Left ventricle myocardium inferior (tissue), 1 donor: ENCODE measurements around the gene MTMR2. TPM values are rescaled to one million over a fixed set of nuclear protein-coding genes. Genes with fewer than 3 reads are reported as not detected.

Experiments
- DNase-seq: peaks from one replicate; pipeline ENCODE4 v3.0.0-alpha.2; 2020
- H3K27ac ChIP-seq: fragments of 200-600 bp; replicated peaks from 2 replicates; pipeline ENCODE4 v1.8.0; 2021
- H3K27me3 ChIP-seq: fragments of 200-600 bp; 2 replicates; pipeline ENCODE4 v1.8.0; 2021; ENCODE audit warnings: low read depth
- H3K36me3 ChIP-seq: fragments of 200-600 bp; 2 replicates; pipeline ENCODE4 v1.8.0; 2021
- H3K4me1 ChIP-seq: fragments of 200-600 bp; 2 replicates; pipeline ENCODE4 v1.8.0; 2021
- H3K4me3 ChIP-seq: fragments of 200-600 bp; 2 replicates; pipeline ENCODE4 v1.8.0; 2021; ENCODE audit warnings: mild to moderate bottlenecking, moderate library complexity
- H3K9me3 ChIP-seq: fragments of 200-600 bp; replicated peaks from 2 replicates; pipeline ENCODE4 v1.8.0; 2021
- intact Hi-C: fragments of 100-400 bp; cut with micrococcal nuclease; formaldehyde crosslinking; loops from one replicate; pipeline ENCODE4 v1.11.0; 2022
- total RNA-seq: library from RNA; stranded (reverse); fragmentation: NEBNext Ultra II Directional; extraction: Animal tissue kit (Norgen Biotek cat#: 25700); gene quantifications from one replicate; pipeline ENCODE4 v1.2.1, GENCODE V29; 2021
- TF ChIP-seq, protein P1 (sequence below): fragments of 200-600 bp; IDR thresholded peaks from 2 replicates; pipeline ENCODE4 v1.8.0; 2021; ENCODE audit warnings: antibody characterized with exemption, mild to moderate bottlenecking, borderline replicate concordance
- donor health status: DM: no; HTN: yes; CAD: no; lungs with severe emphysema.

Gene MTMR2
- total RNA-seq, 1 donor from 2014 or later, result 16.7 TPM

DNA sequence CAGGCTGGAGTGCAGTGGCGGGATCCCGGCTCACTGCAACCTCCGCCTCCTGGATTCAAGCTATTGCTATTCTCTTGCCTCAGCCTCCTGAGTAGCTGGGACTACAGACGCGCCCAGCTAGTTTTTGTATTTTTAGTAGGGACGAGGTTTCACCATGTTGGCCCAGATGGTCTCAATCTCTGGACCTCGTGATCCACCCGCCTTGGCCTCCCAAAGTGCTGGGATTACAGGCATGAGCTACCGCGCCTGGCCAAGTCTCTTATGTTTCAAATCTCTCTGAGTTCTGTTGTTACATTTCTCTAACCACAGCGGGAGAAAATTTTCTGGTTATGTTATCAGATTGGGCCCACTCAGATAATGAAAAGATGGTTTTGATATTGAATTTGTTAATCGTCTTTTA is 123.5 kb downstream of the MTMR2 start:
- no peak for DNase-seq
- TF ChIP-seq, protein P1, sequence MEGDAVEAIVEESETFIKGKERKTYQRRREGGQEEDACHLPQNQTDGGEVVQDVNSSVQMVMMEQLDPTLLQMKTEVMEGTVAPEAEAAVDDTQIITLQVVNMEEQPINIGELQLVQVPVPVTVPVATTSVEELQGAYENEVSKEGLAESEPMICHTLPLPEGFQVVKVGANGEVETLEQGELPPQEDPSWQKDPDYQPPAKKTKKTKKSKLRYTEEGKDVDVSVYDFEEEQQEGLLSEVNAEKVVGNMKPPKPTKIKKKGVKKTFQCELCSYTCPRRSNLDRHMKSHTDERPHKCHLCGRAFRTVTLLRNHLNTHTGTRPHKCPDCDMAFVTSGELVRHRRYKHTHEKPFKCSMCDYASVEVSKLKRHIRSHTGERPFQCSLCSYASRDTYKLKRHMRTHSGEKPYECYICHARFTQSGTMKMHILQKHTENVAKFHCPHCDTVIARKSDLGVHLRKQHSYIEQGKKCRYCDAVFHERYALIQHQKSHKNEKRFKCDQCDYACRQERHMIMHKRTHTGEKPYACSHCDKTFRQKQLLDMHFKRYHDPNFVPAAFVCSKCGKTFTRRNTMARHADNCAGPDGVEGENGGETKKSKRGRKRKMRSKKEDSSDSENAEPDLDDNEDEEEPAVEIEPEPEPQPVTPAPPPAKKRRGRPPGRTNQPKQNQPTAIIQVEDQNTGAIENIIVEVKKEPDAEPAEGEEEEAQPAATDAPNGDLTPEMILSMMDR, result no peak
- Histone ChIP-seq H3K4me1 (no peaks in the 10 kb centered on the region), H3K36me3 (peaks cover 30% of the 10 kb centered on the region), H3K4me3 (no peak overlapping the region), H3K27ac (no peak overlapping the region), H3K27me3 (no peaks in the 10 kb centered on the region), H3K9me3 (no peaks in the 10 kb centered on the region)
- intact Hi-C loops, result no loop called here

DNA sequence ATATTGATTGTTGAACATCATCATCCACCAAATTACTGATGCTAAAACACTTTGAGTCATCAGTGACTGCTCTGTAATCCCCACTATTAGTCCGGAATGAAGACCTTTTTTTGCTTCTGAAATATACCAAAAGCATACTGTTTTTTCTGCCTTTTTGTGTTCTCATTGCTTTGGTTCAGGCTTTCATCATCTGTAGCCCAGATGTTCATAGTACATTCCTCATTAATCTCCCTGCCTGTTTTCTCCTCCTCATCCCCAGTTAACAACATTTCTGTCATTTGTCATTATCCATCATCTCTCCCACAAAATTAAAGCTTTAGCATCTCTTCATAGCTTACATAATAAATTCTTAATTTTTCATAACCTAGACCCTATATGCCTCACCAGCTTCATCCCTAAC is 124.4 kb downstream of the MTMR2 start:
- no peaks in the 10 kb centered on the region for H3K4me1 ChIP-seq
- intact Hi-C loops, result no loop called here
- no peak overlapping the region for H3K27ac ChIP-seq

DNA sequence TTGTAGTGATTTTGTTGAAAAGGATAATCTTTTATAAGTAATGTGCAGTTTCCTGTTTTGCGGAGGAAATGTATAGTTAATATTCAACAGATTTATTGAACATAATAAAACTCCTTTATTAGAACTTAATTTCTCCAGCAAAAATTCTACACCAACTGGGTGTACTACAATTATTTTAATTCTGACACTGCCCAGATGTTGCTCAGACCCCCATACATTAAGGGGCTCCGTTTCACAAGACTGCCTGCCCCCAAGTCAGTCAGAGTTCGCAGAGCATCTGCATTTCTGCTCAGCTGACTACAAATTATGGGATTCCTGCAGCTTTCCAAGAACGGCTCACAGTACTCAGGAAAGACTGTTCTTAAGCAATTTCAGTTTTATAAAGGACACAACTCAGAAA is 127.4 kb downstream of the MTMR2 start:
- TF ChIP-seq, protein P1, result no peak
- intact Hi-C loops, result no loop called here
- H3K4me3 ChIP-seq, result no peak overlapping the region
- no peak overlapping the region for H3K27ac ChIP-seq
- no peaks in the 10 kb centered on the region for H3K27me3 ChIP-seq
- peaks cover 15% of the 10 kb centered on the region for H3K4me1 ChIP-seq
- peaks cover 16% of the 10 kb centered on the region for H3K36me3 ChIP-seq
- DNase-seq, result no peak
- H3K9me3 ChIP-seq, result no peaks in the 10 kb centered on the region

More for the DNA sequence above, 124.4 kb downstream of the MTMR2 start:
- Histone ChIP-seq H3K4me3 (no peak overlapping the region), H3K36me3 (peaks cover 30% of the 10 kb centered on the region), H3K27me3 (no peaks in the 10 kb centered on the region), H3K9me3 (no peaks in the 10 kb centered on the region)
- TF ChIP-seq, protein P1, result no peak
- DNase-seq, result no peak

DNA sequence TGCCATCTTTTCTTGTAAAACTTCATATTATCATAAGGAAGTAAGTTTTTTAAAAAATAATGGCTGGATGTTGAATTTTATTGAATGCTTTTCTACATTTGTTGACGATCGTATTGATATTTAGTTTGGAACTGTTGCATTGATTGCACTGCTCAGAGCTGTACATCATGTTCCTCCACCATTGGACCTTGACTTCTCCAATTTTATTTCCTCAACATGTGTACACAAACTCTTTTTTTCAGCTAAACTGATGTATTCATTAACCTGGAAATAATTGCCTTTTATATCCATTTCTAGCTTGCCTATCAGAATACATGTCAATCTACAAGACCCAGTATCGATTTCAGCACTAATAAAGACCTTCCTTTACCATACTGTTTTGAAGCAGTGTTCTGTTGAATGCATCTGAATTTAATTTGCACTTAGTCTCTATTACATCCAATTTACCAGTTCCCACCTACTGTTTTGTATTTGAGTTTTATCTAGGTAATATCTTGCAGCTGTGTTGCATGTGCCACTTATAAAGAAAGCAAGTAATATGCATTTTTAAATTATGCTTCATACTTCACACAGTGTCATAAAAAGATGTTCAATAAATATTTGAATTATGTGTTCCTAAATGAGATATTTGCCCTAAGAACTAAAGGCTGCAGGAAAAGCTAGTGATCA is 128.1 kb downstream of the MTMR2 start:
- no peaks in the 10 kb centered on the region for H3K27me3 ChIP-seq
- no peak overlapping the region for H3K27ac ChIP-seq
- DNase-seq, result no peak
- intact Hi-C loops, result no loop called here
- peaks cover 16% of the 10 kb centered on the region for H3K36me3 ChIP-seq
- peaks cover 22% of the 10 kb centered on the region for H3K4me1 ChIP-seq
- TF ChIP-seq, protein P1, result no peak
- no peaks in the 10 kb centered on the region for H3K9me3 ChIP-seq
- no peak overlapping the region for H3K4me3 ChIP-seq

DNA sequence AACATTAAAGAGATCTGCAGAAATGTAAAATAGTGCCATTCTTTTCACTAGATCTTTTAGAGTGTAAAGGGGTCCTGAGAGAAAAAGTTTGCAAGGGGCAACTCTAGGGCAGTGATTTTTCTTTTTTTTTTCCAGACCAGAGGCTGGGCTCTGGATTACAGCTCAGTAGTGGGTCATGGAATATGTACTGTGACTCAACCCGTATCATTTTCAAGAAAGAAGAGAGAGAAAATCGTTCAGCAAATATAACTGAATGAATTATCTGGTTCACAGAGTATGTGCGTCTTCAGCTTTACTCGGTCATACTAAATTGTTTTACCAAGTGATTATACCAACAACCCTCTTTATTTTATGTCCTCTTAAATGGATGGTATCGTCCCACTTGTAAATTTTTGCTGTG is 129.8 kb downstream of the MTMR2 start:
- Histone ChIP-seq H3K4me3 (no peak overlapping the region), H3K27ac (no peak overlapping the region), H3K36me3 (peaks cover under 1% of the 10 kb centered on the region), H3K9me3 (no peaks in the 10 kb centered on the region), H3K27me3 (no peaks in the 10 kb centered on the region), H3K4me1 (peaks cover 36% of the 10 kb centered on the region)
- TF ChIP-seq, protein P1, result no peak
- no peak for DNase-seq
- intact Hi-C loops, result no loop called here
